AG08396 (cell line): ENCODE results near the gene EBNA1BP2.
"Not testable (repeated sequence)": the region's sequence is repeated elsewhere in the genome, so short reads cannot be mapped to it uniquely, and the experiment has no call there.

ENCODE experiments used
- DNase-seq: peaks from one replicate; pipeline ENCODE4 v3.0.0; 2012; ENCODE audit warnings: low spot score, mixed read lengths

Gene EBNA1BP2

DNA sequence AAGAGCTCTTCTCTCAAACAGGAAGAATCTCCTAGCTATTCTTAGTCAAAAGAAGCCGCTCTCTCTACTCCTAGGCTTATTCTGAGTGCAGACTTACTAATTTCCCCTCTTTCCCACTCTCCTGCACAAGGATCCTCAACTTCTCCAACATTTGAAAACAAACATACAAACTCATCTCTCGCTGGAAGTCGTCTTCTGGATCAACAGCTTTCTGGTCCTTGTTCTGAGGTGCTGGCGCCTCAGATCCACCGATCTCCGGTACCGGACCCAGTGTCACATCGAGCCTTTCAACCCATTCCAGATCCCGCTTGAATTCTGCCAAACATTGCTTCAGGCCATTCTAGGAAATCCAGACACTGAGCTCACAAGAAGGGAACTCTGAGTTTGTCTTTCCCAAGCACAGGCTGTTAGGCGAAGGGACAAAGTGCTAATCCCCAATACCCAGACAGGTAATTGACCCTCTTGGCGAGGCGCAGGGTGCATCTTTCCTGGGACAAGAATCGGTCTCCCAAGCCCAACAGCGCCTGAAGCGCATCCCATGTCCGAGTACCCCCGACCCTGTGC lies 696 bp downstream of the EBNA1BP2 start:
- no peak for DNase-seq

DNA sequence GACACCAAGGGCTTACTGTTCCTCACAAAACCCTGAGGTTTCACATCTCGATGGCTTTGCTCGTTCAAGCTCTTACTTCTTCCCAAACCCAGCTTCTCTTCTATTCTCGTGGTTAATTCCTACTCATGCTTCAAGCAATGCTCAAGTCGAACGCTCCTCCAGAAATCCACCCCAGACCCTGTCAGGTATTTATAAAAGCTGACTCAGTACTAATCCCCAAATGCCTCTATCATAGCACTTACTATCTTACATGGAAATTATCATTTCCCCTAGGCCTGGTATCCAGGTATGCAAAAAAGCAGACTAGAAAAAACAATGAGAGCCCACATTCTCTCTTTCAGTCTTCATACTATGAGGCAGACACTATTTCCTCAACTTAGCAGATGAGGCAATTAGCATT lies 6.3 kb downstream of the EBNA1BP2 start:
- DNase-seq = no peak

DNA sequence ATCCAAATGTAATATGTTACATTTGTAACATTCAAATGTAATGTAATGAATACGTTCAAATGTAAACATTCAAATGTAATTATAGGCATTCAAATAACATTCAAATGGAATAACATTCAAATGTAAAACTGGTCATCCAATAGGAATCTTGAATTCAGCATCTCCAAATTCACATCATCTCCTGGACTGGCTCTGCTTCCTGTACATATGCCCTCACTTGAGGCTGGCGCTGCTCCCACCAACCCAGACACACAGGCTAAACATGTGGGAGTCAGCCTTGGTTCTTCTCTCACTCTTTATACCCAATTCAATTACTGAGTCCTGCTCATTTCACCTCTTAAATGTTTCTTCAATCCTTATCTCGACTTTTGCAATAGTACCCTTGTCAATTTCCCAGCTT lies 6.9 kb downstream of the EBNA1BP2 start:
- DNase-seq = no peak

GRCh38 chr1:43156026-43156425 lies 16.1 kb downstream of the EBNA1BP2 start:
- no peak for DNase-seq

GRCh38 chr1:43153443-43153842 lies 18.6 kb downstream of the EBNA1BP2 start:
- DNase-seq = no peak

DNA sequence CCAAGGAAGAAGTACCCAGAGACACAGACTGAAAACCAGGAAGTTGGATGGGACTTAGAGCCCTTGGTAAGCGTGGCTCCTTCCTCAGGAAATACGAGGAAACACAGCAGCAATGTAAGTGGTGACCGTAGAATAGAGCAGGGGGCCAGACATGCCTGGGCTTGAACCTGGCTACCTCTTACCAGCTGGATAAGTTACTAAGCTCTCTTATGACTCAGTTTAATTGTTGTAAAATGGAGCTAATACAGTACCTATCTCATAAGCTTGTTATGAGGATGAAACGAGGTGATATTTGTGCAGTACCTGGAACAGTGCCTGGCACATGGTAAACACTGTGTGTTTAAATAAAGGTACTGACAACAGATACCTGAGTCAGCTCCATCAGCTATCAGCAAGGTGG lies 19.2 kb downstream of the EBNA1BP2 start:
- DNase-seq = no peak

DNA sequence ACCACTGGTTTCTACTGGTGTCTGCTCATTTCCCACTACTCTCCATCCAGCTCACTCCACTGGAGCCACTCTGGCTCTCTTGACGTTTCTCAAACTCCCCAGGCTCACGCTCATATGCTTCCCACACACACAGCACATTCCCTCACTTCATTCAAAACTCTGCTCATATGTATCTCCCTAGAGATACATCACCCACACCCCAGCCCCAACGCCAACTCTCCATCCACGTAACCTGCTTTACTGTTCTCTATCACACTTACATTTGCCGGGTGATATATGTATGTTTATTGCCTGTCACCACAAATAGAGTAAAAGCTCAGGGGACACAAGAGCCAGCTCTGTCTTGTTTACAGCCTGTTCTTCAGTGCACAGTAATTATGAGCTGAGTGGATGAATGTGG lies 22.2 kb downstream of the EBNA1BP2 start:
- DNase-seq = no peak

DNA sequence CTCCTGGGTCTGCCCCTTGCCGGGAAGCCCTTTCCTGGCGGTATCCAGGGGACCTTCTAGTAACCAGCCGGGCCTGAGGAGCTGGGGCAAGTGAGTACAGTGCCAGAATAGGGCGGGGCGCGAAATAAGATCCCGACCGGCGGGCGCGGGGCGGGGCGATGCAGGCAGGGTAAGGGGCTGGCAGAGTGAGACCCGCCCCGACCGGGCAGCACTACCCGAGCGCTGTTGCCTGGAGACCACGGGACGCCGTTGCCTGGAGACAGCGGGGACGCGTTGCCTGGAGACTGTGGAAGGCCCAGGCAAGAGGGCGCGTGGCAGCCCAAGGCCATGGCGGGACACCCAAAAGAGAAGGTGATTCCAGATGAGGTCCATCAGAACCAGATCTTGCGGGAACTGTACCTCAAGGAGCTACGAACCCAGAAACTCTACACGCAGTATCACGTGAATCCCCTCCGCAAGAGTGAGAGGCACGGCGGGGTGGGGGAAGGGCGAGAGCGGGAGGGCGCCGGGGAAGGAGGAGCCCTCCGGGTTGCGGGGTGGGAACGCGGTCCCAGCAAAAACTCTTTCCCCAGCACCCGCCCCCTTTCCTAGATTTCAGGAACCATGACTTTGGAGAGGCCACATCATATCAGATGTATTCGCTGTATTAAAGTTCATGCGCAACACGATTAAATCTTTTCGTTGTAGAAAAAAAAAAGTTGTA lies 24.3 kb downstream of the EBNA1BP2 start:
- peak; percentile 76 for DNase-seq

DNA sequence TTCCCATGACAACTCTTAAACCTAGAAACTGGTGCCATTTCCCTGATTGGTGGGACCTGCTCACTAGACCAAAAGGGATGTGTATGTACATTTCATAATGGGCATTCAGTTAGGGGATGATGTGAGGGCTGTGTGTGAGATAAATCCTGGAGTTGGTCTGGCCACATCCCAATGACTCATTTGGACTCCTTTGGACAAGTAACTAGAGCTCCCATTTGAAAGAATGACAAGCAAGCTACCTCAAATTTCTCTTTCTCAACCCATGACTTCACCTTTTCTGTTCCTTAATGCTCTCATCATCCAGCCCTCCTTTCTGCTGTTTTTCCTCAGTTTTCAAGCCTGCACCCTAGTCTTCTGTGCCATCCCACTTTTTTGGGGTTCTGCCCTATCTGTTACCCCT lies 27.9 kb downstream of the EBNA1BP2 start:
- peak; percentile 17 for DNase-seq

DNA sequence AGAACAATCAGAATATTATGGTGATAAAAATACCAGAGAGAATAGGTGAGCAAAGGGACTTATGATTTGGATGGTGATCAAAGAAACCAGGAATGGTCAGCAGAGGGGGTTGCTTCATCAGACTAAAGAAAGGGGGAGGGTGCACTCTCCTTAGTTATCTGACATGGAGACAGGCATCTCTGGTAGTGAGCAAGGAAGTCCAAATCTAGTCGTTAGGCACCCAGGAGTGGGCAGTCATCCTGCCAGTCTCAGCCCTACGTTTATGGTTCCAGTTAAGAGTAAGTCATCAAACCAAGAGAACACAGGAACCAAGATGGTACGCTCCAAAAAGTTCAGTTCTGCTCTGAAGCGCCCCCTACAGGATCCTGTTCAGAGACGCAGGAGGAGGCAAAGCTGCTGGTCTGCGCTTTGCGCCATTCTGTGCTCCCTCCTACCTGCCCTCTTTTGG lies 28.6 kb downstream of the EBNA1BP2 start:
- no peak for DNase-seq

- no peak for DNase-seq
Observed at GRCh38 chr1:43140583-43140982, 31.5 kb downstream of the EBNA1BP2 start.

DNA sequence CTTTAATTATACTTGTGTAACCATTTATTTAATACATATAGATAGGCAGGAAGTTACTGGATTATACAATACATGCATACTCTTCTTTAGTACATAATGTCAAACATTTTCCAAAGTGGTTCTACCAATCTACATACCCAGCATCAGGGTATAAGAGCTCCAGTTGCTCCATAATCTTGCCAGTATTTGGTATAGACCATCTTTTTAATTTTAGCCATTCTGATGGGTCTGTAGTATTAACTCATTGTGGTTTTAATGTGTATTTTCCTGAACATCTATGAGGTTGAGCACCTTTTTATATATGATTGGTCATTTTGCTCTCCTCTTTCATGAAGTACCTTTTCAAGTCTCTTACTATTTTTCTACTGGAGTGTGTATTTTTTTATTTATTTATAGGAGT lies 32.1 kb downstream of the EBNA1BP2 start:
- no peak for DNase-seq

DNA sequence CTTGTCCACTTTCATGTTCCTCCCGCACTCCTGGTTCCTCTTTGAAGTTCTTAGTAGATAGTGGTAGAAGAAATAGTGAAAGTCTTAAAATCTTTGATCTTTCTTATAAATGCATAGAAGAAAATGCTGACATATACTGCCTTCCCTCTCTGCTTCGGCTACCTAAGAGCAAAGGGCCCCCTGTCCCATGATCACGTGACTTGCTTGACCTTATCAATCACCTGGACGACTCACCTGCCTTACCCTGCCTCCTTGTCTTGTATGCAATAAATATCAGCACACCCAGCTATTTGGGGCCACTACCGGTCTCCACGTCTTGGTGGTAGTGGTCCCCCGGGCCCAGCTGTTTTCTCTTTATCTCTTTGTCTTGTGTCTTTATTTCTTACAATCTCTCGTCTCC lies 32.8 kb downstream of the EBNA1BP2 start:
- not testable (repeated sequence) for DNase-seq

DNA sequence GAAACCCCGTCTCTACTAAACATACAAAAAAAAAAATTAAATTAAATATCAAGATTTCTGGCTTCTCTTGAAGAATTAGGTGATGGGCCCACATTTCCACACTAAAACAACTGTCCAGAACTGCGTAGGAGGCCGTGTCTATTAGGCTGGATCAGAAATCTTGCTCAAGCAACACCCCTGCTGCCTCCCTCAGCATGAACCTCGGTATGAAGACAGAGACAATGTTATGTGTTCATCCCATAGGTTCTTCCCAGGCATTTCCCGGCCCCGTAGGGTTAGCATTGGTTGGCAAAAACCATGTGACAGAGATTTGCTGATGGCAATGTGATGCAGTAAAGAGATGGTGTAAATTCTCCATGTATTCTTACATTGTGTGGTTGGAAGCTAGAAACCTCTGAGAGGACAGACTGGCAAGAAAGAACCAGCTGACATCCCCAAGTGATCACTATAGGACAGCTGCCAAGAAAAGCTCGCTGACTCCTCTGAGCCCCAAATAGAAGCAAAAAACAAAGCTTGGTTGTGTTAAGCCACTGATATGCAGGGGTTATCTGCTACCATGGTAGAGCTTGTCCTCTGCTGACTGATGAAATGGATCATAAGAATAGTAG lies 34.5 kb downstream of the EBNA1BP2 start:
- no peak for DNase-seq

- no peak for DNase-seq
Observed at GRCh38 chr1:43135857-43136781, 36.0 kb downstream of the EBNA1BP2 start.

- DNase-seq = no peak
Observed at GRCh38 chr1:43134640-43135039, 37.5 kb downstream of the EBNA1BP2 start.

- no peak for DNase-seq
Observed at GRCh38 chr1:43134068-43134467, 38.0 kb downstream of the EBNA1BP2 start.

- DNase-seq = no peak
Observed at GRCh38 chr1:43129426-43129825, 42.7 kb downstream of the EBNA1BP2 start.

DNA sequence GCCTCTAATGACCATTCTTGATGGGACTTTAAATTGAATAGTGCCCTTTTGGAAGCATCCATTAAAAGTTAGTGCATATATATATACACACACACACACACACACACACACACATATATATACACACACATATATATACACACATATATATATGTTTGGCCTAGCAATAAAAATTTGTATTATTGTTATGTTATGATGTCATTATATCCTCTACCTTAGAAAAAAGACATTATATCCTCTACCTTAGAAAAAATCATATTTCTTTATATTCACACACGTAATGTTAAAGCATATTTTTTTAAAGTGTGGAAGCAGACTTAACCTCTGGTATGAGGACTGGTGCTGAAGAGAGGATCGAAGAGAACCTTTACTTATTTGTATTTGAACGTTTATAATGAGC lies 43.3 kb downstream of the EBNA1BP2 start:
- no peak for DNase-seq

DNA sequence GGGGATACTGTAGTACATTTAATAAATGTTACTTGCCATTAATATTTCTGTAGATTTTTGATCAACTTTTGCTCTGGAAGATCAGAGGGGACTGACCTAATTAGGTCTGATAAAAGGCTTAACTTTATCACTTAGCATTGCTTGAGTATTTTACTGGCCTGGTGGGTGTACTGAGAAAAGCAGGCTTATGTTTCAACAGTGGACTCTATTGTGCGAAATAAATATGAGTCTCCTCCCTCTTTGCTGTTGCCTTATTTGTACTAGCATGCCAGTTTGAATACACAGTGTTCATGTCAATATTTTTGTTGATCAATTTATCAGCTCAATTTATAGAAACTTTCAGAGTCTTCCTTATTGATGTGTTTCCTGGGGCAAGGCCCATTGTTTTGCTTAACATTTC lies 49.1 kb downstream of the EBNA1BP2 start:
- no peak for DNase-seq

GRCh38 chr1:43121256-43121900 lies 50.7 kb downstream of the EBNA1BP2 start:
- no peak for DNase-seq
